Posterior cingulate gyrus (tissue), 11 donors: ENCODE measurements around the gene TEX22.
A peak's percentile ranks its signal among the peaks of the same experiment; 100 is the strongest.

Experiments
- DNase-seq, 10 donors: peaks; one replicate each; pipeline versions ENCODE4 v3.0.0 to v3.0.0-alpha.2; 2020 to 2021; ENCODE audit warnings: mixed read lengths in 3 of 10
- intact Hi-C: fragments of 100-400 bp; cut with DNase I; formaldehyde crosslinking; loops from one replicate; pipeline ENCODE4 v1.15.1; 2023

Gene TEX22

GRCh38 chr14:105365681-105366080 is 32.7 kb upstream of the TEX22 start:
- DNase-seq: no peak

GRCh38 chr14:105366386-105367074 is 31.8 kb upstream of the TEX22 start:
- DNase-seq: peak in 5 of 10 donors; percentile 18 to 90 (median 65)
- intact Hi-C loops: no loop called here

More at GRCh38 chr14:105365681-105366080, 32.7 kb upstream of the TEX22 start:
- intact Hi-C loops: no loop called here

- intact Hi-C loops: no loop called here
- peak in 2 of 10 donors; percentile 63 to 84 for DNase-seq
These were observed 31.0 kb upstream of the TEX22 start for GRCh38 chr14:105367116-105368031.

- intact Hi-C loops: no loop called here
- DNase-seq: peak in 1 of 10 donors; percentile 59
These were observed 30.3 kb upstream of the TEX22 start for GRCh38 chr14:105368032-105368417.

- intact Hi-C loops: no loop called here
- DNase-seq: no peak
These were observed 29.9 kb upstream of the TEX22 start for GRCh38 chr14:105368426-105368825.

- intact Hi-C loops: no loop called here
- peak in 1 of 10 donors; percentile 32 for DNase-seq
These were observed 29.3 kb upstream of the TEX22 start for GRCh38 chr14:105368910-105369652.

GRCh38 chr14:105369653-105370040 is 28.7 kb upstream of the TEX22 start:
- no peak for DNase-seq
- intact Hi-C loops: loop anchor here (1.0 to 2.0 kb wide), 2 partner anchors 121 to 159 kb away; partner anchors contain the start of gene TEDC1

GRCh38 chr14:105374389-105374788 is 23.9 kb upstream of the TEX22 start:
- intact Hi-C loops: no loop called here
- DNase-seq: no peak

GRCh38 chr14:105375635-105376057 is 22.7 kb upstream of the TEX22 start:
- DNase-seq: no peak
- intact Hi-C loops: no loop called here

- no peak for DNase-seq
- intact Hi-C loops: no loop called here
These were observed 21.6 kb upstream of the TEX22 start for GRCh38 chr14:105376521-105377440.

GRCh38 chr14:105377555-105378182 is 20.7 kb upstream of the TEX22 start:
- no peak for DNase-seq
- intact Hi-C loops: no loop called here

- no peak for DNase-seq
- intact Hi-C loops: no loop called here
These were observed 20.1 kb upstream of the TEX22 start for GRCh38 chr14:105378199-105378598.

GRCh38 chr14:105378873-105379685 is 19.3 kb upstream of the TEX22 start:
- intact Hi-C loops: no loop called here
- DNase-seq: peak in 1 of 10 donors; percentile 82

GRCh38 chr14:105379946-105380345 is 18.4 kb upstream of the TEX22 start:
- peak in 1 of 10 donors; percentile 78 for DNase-seq
- intact Hi-C loops: no loop called here

GRCh38 chr14:105380756-105381155 is 17.6 kb upstream of the TEX22 start:
- peak in 2 of 10 donors; percentile 7 to 80 for DNase-seq
- intact Hi-C loops: no loop called here

- intact Hi-C loops: no loop called here
- DNase-seq: peak in 3 of 10 donors; percentile 6 to 83 (median 74)
These were observed 16.6 kb upstream of the TEX22 start for GRCh38 chr14:105381446-105382342.

- intact Hi-C loops: no loop called here
- DNase-seq: peak in 3 of 10 donors; percentile 39 to 76 (median 65)
These were observed 15.8 kb upstream of the TEX22 start for GRCh38 chr14:105382343-105383082.
